Right lobe of liver (tissue), 6 donors: ENCODE data around the gene HPCAL4. TPM values are rescaled to one million over a fixed set of nuclear protein-coding genes. Genes with fewer than 3 reads are reported as not detected.

Experiments
- ATAC-seq, 4 donors: fragments of 200-7000 bp; cut with Tn5 transposase; one replicate each; pipeline ENCODE4 v1.9.1; 2020; ENCODE audit warnings: mild to moderate bottlenecking in 4 of 4, moderate library complexity in 4 of 4
- DNase-seq, 3 donors: peaks; one replicate each; pipeline ENCODE4 v3.0.0-alpha.2; 2020
- H3K27ac ChIP-seq, 3 donors: fragments of 200-600 bp; one replicate each; pipeline ENCODE4 v1.8.0; 2022
- H3K27me3 ChIP-seq, 2 donors: fragments of 200-600 bp; one replicate each; pipeline ENCODE4 v1.8.0; 2022
- H3K36me3 ChIP-seq, 4 donors: fragments of 200-600 bp; sonication (generic) in 1 of 4; one replicate each; pipeline versions ENCODE4 v1.5.1 to v1.8.0; 2017 to 2022; ENCODE audit warnings: control low read depth in 1 of 4
- H3K4me1 ChIP-seq, 4 donors: fragments of 200-600 bp; sonication (generic) in 1 of 4; one replicate each; pipeline versions ENCODE4 v1.5.1 to v1.8.0; 2017 to 2022; ENCODE audit warnings: control low read depth in 1 of 4
- H3K4me3 ChIP-seq, 3 donors: fragments of 200-600 bp; one replicate each; pipeline ENCODE4 v1.8.0; 2022
- H3K9me3 ChIP-seq, 4 donors: fragments of 200-600 bp; sonication (generic) in 1 of 4; one replicate each; pipeline versions ENCODE4 v1.5.1 to v1.8.0; 2017 to 2022; ENCODE audit warnings: control low read depth in 1 of 4
- CTCF ChIP-seq, 4 donors: fragments of 200-600 bp in 3 of 4; fragments of 450-650 bp in 1 of 4; IDR thresholded peaks; one replicate each; pipeline versions ENCODE4 v1.5.1 to v1.8.0; 2016 to 2022; ENCODE audit warnings: antibody characterized with exemption in 4 of 4, mild to moderate bottlenecking in 2 of 4
- POLR2A ChIP-seq: fragments of 450-650 bp; IDR thresholded peaks from one replicate; pipeline ENCODE4 v1.6.1; 2017; ENCODE audit warnings: antibody characterized with exemption, mild to moderate bottlenecking
- WGBS: methylation state at CpG from one replicate; pipeline ENCODE4 v1.1.6; 2018; ENCODE audit warnings: low coverage, low lambda C conversion rate; ENCODE audit not compliant: insufficient coverage; ENCODE audit errors: missing lambda C conversion rate; 5-methylcytosine and 5-hydroxymethylcytosine counted together
- intact Hi-C, 2 donors: fragments of 100-400 bp; cut with DNase I; formaldehyde crosslinking; loops; one replicate each; pipeline versions ENCODE4 v1.11.2 to v1.14.1; 2022
- total RNA-seq, 6 experiments: library from RNA; depleted of rRNA in 2 of 6; stranded (reverse); fragments of >200 nt in 2 of 6; fragmentation: NEBNext Ultra II Directional in 3 of 6; extraction: Animal tissue kit (Norgen Biotek cat#: 25700) in 3 of 6; gene quantifications; one replicate each; pipeline versions ENCODE4 v1.1.0 to v1.2.4, GENCODE V29; 2016 to 2023
- donor health status: DM: no; HTN: yes; CAD: no.
- donor health status: DM: no; HTN: no; CAD: no.
- donor health status: DM: no; HTN: no; CAD: no.
- donor health status: DM: no; HTN: yes; CAD: no.
- donor health status: DM: no; HTN: yes; CAD: no.

The HPCAL4 gene
- total RNA-seq, 6 experiments from 2014 or later, result not detected

DNA sequence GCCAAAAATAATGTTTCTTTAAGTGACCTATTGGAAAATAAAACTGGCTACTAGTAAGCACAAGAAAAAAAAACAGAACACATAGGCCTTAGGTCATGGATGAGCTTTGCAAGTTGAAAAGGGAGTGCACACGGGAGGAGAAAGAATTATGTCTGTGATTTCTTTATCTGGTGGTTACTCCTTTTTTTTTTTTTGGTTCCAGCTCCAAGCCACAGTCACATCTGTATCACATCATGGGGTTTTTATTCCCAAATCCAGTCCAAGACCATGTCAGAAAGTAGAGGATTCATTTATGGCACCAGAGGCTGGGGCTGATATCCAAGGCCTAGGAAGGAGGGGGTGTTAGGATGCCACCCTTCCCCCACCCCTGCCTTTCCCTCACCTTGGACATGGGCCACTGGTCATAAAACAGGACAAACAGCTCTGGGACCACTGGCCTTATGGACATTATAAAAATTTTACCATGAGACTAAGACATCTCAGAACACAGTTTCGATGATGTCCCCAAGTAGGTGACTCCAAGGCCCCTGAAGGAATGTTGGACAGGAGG is 41.5 kb downstream of the HPCAL4 start:
- Histone ChIP-seq H3K27me3 (no peaks in the 10 kb centered on the region), H3K9me3 (no peaks in the 10 kb centered on the region), H3K4me1 (no peaks in the 10 kb centered on the region), H3K4me3 (no peak overlapping the region), H3K27ac (no peak overlapping the region), H3K36me3 (no peaks in the 10 kb centered on the region)
- TF ChIP-seq POLR2A (no peak), CTCF (IDR thresholded peaks at IDR 0.05) (no peak)
- DNase-seq (no peak), ATAC-seq (no peak)
- intact Hi-C loops, result loop anchor here (10.0 kb wide), 1 partner anchor 45 kb away; no protein-coding TSS in a partner anchor
- 67% methylated on average over 1 of the region's 2 CpGs for WGBS

- H3K27ac ChIP-seq, result no peak overlapping the region
- intact Hi-C loops, result no loop called here
- no peak for TF ChIP-seq POLR2A
- TF ChIP-seq CTCF (IDR thresholded peaks at IDR 0.05), result no peak
- DNase-seq, result no peak
- H3K9me3 ChIP-seq, result no peaks in the 10 kb centered on the region
- H3K27me3 ChIP-seq, result no peaks in the 10 kb centered on the region
- WGBS, result 60% methylated on average over 1 of the region's 2 CpGs
- H3K4me3 ChIP-seq, result no peak overlapping the region
- H3K4me1 ChIP-seq, result no peaks in the 10 kb centered on the region
- H3K36me3 ChIP-seq, result no peaks in the 10 kb centered on the region
- no peak for ATAC-seq
Measured at GRCh38 chr1:39648496-39648895, 42.7 kb downstream of the HPCAL4 start.

GRCh38 chr1:39647247-39647646 is 44.0 kb downstream of the HPCAL4 start:
- intact Hi-C loops, result no loop called here
- H3K27ac ChIP-seq, result no peak overlapping the region
- ATAC-seq (no peak), DNase-seq (no peak)
- no peaks in the 10 kb centered on the region for H3K4me1 ChIP-seq
- TF ChIP-seq CTCF (IDR thresholded peaks at IDR 0.05) (no peak), POLR2A (no peak)
- no peaks in the 10 kb centered on the region for H3K36me3 ChIP-seq
- H3K4me3 ChIP-seq, result no peak overlapping the region
- 39% methylated on average over 2 of the region's 3 CpGs for WGBS
- no peaks in the 10 kb centered on the region for H3K9me3 ChIP-seq
- H3K27me3 ChIP-seq, result no peaks in the 10 kb centered on the region

- intact Hi-C loops, result no loop called here
- Histone ChIP-seq H3K36me3 (no peaks in the 10 kb centered on the region), H3K4me3 (no peak overlapping the region), H3K27me3 (no peaks in the 10 kb centered on the region), H3K4me1 (no peaks in the 10 kb centered on the region), H3K27ac (no peak overlapping the region), H3K9me3 (no peaks in the 10 kb centered on the region)
- 73% methylated on average over 9 of the region's 12 CpGs for WGBS
- no peak for TF ChIP-seq POLR2A
- no peak for TF ChIP-seq CTCF (IDR thresholded peaks at IDR 0.05)
- DNase-seq (peak in 1 of 3 donors; percentile 28), ATAC-seq (peak in 3 of 4 donors; percentile 27 to 45 (median 41))
Measured at GRCh38 chr1:39646232-39647081, 44.8 kb downstream of the HPCAL4 start.
